HUES6 (cell line): ENCODE results near the gene TAGLN2.

Experiments
- H3K27ac ChIP-seq: 2 replicates; pipeline ENCODE4 v1.7.0; 2013; ENCODE audit warnings: low read depth, mild to moderate bottlenecking, low read length, inconsistent platforms
- H3K27me3 ChIP-seq: 2 replicates; pipeline ENCODE4 v1.6.1; 2013; ENCODE audit warnings: low read length; ENCODE audit not compliant: control insufficient read depth, insufficient read depth
- H3K36me3 ChIP-seq: 2 replicates; pipeline ENCODE4 v1.6.1; 2013; ENCODE audit warnings: low read length; ENCODE audit not compliant: control insufficient read depth, insufficient read depth
- H3K4me1 ChIP-seq: 2 replicates; pipeline ENCODE4 v1.6.1; 2013; ENCODE audit warnings: low read length; ENCODE audit not compliant: control insufficient read depth, insufficient read depth
- H3K4me3 ChIP-seq: 2 replicates; pipeline ENCODE4 v1.5.1; 2013; ENCODE audit warnings: low read depth, low read length
- H3K9ac ChIP-seq: one replicate; pipeline ENCODE4 v1.6.1; 2013; ENCODE audit warnings: mild to moderate bottlenecking, low read length
- H3K9me3 ChIP-seq: 2 replicates; pipeline ENCODE4 v1.6.1; 2013; ENCODE audit warnings: low read depth, low read length; ENCODE audit not compliant: control insufficient read depth, insufficient read depth

The TAGLN2 gene

GRCh38 chr1:159949123-159949522 is 23.8 kb upstream of the TAGLN2 start:
- no peak overlapping the region for H3K27ac ChIP-seq
- no peaks in the 10 kb centered on the region for H3K36me3 ChIP-seq
- peaks cover 31% of the 10 kb centered on the region for H3K27me3 ChIP-seq
- no peak overlapping the region for H3K4me3 ChIP-seq
- H3K9me3 ChIP-seq: no peaks in the 10 kb centered on the region
- H3K9ac ChIP-seq: no peak overlapping the region
- H3K4me1 ChIP-seq: peaks cover 17% of the 10 kb centered on the region

GRCh38 chr1:159947942-159948341 is 22.6 kb upstream of the TAGLN2 start:
- Histone ChIP-seq H3K4me1 (peaks cover 12% of the 10 kb centered on the region), H3K9ac (no peak overlapping the region), H3K4me3 (no peak overlapping the region), H3K36me3 (no peaks in the 10 kb centered on the region), H3K27me3 (peaks cover 20% of the 10 kb centered on the region), H3K27ac (no peak overlapping the region), H3K9me3 (no peaks in the 10 kb centered on the region)

DNA sequence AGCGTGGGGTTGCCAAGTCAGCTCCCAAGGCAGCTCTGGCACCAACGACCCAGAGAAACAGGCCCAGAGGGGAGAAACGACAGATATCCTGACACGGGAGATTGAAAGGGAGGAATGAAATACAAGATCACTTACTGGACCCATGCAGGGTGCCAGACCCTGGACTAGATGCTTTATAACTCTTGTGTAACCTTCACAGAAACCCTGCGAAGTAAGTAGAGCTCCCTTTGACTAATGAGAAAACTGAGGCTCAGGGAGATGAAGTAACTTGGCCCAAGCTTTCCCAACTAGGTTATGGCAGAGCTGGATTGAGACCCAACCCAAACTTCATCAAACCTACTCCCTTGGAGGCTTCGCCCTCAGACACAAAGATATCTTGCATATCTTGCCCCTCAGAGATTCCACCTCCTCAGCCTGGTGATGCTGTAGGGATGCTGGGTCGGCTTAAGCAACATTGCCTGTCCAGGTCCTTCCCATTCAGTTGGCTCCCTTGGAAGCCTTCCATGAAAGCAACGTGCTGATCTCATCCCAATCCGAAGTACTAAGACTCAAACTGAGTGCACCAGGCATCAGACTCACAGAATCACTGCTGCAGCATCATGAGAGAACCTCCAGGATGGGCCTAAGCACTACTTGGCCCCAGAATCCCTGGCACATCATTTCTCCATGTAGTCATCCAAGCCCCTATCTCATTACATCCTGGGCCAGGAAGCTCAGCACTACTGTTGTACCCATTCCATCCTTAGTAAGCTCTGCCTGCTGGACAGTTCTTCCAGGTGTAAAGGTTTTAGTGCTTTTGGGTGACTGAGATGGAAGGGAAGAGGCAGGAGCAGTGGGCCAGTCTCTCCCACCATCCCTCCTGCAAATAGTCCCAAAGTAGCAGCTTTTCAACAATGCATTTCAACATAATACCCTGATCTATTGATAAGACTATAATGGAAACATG is 21.2 kb upstream of the TAGLN2 start:
- Histone ChIP-seq H3K4me3 (peak overlapping the region; percentile 75), H3K36me3 (no peaks in the 10 kb centered on the region), H3K9ac (peak overlapping the region; percentile 68), H3K9me3 (no peaks in the 10 kb centered on the region), H3K27me3 (peaks cover 10% of the 10 kb centered on the region), H3K27ac (no peak overlapping the region), H3K4me1 (peaks cover 19% of the 10 kb centered on the region)

DNA sequence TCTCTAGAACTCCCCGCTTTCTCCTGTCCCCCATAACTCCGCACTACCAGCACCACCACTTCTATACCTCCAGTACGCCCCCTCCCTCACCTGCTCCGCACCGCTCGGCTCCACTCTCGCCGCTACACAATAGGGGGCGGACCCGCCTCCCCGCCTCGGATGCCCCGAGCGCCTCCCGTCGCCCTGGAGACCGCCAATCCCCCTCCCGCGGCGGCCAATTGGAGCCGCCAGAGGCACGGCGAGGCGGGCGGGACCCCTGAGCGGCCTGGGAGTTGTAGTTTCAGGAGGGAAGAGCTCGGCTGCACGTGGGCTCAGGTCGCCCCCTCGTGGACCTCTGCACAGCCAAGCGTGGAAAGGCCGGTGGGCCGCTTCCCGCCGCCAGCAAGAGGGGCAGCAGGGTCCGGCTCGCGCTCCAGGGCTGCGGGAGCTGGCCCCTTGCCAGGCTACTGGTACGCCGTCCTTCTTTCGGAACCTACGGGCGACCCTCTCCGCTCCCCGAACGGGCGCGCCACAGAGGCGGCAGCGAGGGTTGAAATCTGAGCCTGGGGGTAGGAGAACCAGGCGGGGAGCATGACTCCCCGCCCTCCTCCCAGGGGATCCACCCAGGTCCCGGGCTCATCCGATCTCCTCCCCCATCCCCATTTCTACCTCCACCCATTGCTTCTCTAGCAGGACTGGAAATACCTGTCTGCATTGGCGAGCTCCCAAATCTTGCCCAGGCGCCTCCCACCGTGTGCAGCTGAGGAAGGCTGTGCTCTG is 20.4 kb upstream of the TAGLN2 start, which contains the start of gene IGSF9:
TSS of gene IGSF9 (minus strand) at position 131 of the 759 bp plus-strand sequence. CDS start 2,159 bp downstream, outside the sequence.
- Histone ChIP-seq H3K4me1 (peaks cover 25% of the 10 kb centered on the region), H3K9ac (peak within 1 kb of the TSS; percentile 68), H3K36me3 (no peaks in the 10 kb centered on the region), H3K4me3 (peak within 1 kb of the TSS; percentile 75), H3K27me3 (peaks cover 7% of the 10 kb centered on the region; the same call in 1 of the 2 replicates), H3K9me3 (no peaks in the 10 kb centered on the region), H3K27ac (no peak within 1 kb of the TSS)

- Histone ChIP-seq H3K36me3 (no peaks in the 10 kb centered on the region; the same call in 1 of the 2 replicates), H3K4me3 (peak overlapping the region; percentile 75), H3K27ac (no peak overlapping the region), H3K9me3 (no peaks in the 10 kb centered on the region), H3K4me1 (peaks cover 25% of the 10 kb centered on the region), H3K9ac (peak overlapping the region; percentile 5), H3K27me3 (peaks cover 7% of the 10 kb centered on the region; the same call in 1 of the 2 replicates)
Measured at GRCh38 chr1:159944623-159945455, 19.5 kb upstream of the TAGLN2 start.

DNA sequence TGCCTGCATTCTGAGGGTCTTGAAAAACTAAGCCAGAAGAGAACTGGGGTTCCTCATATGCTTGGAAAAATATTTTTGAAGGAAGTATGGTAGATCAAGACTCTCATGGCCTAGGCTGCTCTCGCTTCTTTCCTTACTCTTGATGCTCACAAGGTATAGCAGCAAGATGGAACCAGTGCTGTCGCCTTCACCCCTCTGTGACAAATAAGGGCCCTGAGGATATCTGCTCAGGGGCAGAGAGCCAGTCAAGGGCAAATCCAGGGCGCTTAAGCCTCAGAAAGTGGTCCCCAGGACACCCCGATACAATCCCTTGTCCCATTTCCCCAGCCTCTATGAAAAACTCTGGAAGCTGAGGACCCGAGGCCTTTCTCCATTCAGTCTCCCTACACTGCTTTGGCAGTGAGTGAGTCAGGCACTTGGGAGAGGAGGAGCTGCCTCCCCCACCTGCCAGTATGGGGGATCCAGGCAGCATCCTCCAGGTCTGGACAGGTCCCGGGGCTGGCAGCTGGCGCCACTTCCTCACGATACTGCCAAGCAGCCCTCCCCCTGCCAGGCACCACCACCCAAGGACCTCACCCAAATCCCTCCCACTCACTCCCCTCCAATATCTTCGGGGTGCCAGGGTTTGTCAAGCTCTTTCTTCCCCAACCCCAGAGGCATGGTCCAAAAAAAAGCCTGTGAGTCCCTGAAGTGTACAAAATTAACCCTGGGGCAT is 18.8 kb upstream of the TAGLN2 start:
- Histone ChIP-seq H3K27me3 (peaks cover 7% of the 10 kb centered on the region; the same call in 1 of the 2 replicates), H3K27ac (no peak overlapping the region)

DNA sequence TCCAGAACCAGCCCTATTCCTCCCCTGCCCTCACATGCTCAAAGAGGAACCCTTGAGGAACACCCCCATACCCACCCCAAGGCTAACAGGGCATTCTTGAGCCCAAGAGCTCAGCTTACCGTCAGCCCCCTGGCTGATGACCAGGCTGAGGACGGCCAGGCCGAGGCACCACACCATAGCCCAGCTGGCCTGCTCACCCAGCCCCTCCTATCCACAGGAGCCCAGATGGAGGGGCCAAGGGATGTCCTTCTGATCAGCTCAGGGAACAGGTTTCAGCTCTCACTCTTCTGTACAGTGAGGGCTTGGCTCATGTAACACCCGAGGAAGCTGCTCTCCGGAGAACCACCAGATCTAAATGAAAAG is 18.0 kb upstream of the TAGLN2 start:
- H3K27ac ChIP-seq: no peak overlapping the region
- H3K27me3 ChIP-seq: peaks cover 7% of the 10 kb centered on the region; the same call in 1 of the 2 replicates
- H3K4me3 ChIP-seq: no peak overlapping the region
- H3K36me3 ChIP-seq: no peaks in the 10 kb centered on the region; the same call in 1 of the 2 replicates
- no peaks in the 10 kb centered on the region for H3K9me3 ChIP-seq
- peaks cover 25% of the 10 kb centered on the region for H3K4me1 ChIP-seq
- H3K9ac ChIP-seq: no peak overlapping the region

More for the DNA sequence above, 18.8 kb upstream of the TAGLN2 start:
- Histone ChIP-seq H3K4me1 (peaks cover 25% of the 10 kb centered on the region), H3K36me3 (no peaks in the 10 kb centered on the region; the same call in 1 of the 2 replicates), H3K9ac (no peak overlapping the region), H3K9me3 (no peaks in the 10 kb centered on the region), H3K4me3 (no peak overlapping the region)

- H3K9ac ChIP-seq: no peak overlapping the region
- no peaks in the 10 kb centered on the region for H3K9me3 ChIP-seq
- no peaks in the 10 kb centered on the region; the same call in 1 of the 2 replicates for H3K36me3 ChIP-seq
- peaks cover 27% of the 10 kb centered on the region for H3K4me1 ChIP-seq
- peaks cover 7% of the 10 kb centered on the region; the same call in 1 of the 2 replicates for H3K27me3 ChIP-seq
- no peak overlapping the region for H3K4me3 ChIP-seq
- no peak overlapping the region for H3K27ac ChIP-seq
Measured at GRCh38 chr1:159942632-159943277, 17.4 kb upstream of the TAGLN2 start.

DNA sequence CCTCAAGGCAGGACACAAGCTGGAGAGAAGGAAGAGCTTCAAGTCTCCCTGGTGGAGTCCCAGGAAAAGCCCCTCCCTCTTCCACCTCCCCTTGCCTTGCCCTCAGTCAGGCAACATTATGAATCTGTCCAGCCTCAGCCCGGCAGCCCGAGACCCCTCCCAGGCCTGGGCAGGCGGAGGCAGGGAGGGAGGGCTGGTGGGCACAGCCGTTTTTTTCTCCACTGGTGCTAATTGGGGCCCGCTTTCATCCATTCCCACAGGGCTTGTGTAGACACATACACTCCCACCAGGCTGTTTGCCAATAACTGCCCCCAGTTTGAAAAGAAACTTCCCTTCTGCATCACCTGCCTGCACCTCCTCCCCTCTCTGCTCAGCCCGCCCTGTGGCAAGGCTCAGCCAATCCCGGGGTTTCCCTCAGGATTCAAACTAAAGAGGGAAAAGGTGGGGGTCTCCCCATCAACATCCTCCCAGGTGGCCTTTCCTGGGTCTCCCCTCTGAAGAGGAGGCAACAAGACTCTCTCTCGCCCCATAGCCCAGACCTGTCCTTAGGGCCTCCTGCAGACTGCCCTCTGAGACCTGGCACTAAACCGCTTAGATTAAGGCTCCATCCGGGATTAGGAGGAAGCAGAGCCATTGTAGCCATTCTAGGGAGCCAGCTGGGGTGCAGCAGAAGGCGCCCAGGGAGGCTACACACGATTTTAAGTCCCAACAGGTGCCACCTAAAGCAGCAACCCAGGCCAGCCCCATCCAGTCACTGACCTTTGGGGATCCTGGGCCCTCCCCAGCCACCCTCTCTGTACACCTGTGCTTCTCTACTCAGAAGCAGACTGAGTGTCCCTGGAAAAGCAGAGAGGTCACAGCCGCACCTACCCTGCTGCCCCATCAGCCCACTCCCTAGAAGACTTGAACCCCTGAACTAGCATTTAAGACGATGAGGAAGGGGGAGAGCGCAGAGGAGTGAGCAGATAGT is 16.6 kb upstream of the TAGLN2 start:
- Histone ChIP-seq H3K9me3 (no peaks in the 10 kb centered on the region), H3K27me3 (peaks cover 7% of the 10 kb centered on the region; the same call in 1 of the 2 replicates), H3K36me3 (no peaks in the 10 kb centered on the region; the same call in 1 of the 2 replicates), H3K9ac (no peak overlapping the region), H3K27ac (no peak overlapping the region), H3K4me1 (peaks cover 36% of the 10 kb centered on the region), H3K4me3 (no peak overlapping the region)
